GM12873 (cell line): ENCODE results near the gene DUSP6.

Experiments
- CTCF ChIP-seq: IDR thresholded peaks from 2 replicates; pipeline ENCODE4 v1.5.1; 2012; ENCODE audit warnings: low read depth, mild to moderate bottlenecking, moderate library complexity, low read length, control low read depth; ENCODE audit not compliant: insufficient read depth; ENCODE audit errors: missing control alignments

DUSP6 gene

GRCh38 chr12:89351489-89352241 lies 636 bp downstream of the DUSP6 start:
- no peak for TF ChIP-seq CTCF

DNA sequence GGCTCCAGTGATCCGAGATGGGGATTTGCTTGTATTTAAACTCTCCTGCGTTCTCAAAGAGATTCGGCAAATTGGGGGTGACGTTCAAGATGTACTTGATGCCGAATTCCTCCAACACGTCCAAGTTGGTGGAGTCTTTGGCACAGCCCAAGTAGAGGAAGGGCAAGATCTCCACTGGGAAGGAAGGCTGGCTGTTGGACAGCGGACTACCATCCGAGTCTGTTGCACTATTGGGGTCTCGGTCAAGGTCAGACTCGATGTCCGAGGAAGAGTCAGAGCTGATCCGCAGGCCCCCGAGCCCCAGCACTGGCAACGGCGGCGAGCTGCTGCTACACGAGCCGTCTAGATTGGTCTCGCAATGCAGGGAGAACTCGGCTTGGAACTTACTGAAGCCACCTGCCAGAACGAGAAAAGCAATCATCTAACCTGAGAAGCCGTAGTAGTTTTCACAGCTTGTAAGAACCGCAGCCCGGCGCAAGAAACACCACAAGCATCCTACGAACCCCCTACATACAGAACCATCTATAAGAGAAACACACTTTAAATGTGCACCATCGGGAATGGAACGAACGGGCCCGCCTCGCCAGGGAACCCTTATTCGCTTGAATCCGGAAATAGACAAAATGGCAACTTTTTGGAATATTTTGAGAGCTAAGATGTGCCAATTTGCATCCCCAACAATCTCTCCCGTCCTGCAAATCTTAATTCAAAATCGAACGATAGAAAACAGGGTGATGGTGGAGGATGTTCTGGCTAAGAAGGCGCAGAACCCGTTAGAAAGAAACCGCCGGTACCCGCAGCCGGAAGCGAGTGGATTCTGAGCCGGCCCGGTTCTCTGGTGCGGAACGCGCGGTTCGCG lies 1.4 kb downstream of the DUSP6 start:
- TF ChIP-seq CTCF: no peak

- TF ChIP-seq CTCF: no peak
Observed at GRCh38 chr12:89350260-89350629, 2.1 kb downstream of the DUSP6 start.

DNA sequence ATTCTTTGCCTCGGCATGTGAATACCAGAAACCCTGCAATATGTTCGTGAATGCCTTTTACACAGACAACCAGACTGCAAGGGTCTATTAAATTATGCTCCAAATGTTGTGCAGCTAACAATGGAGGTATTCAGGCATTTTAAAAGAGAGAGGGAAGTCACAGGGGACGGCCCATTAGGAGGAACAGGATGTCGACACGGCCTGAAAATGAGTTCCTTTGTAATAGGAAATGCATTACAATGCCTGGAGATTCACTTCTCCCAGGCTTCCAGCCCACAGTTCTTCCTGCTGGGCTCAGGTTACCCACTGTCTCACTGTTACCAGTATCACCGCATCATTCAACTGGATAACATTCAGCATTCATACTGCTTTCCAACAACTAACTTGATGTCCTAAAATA lies 2.5 kb downstream of the DUSP6 start:
- TF ChIP-seq CTCF: no peak

GRCh38 chr12:89348894-89349699 lies 3.2 kb downstream of the DUSP6 start:
- no peak for TF ChIP-seq CTCF

GRCh38 chr12:89347325-89347829 lies 4.9 kb downstream of the DUSP6 start:
- no peak for TF ChIP-seq CTCF

GRCh38 chr12:89346741-89347324 lies 5.5 kb downstream of the DUSP6 start:
- TF ChIP-seq CTCF: no peak
